ENCODE data around the gene TRPM8.

The TRPM8 gene

DNA sequence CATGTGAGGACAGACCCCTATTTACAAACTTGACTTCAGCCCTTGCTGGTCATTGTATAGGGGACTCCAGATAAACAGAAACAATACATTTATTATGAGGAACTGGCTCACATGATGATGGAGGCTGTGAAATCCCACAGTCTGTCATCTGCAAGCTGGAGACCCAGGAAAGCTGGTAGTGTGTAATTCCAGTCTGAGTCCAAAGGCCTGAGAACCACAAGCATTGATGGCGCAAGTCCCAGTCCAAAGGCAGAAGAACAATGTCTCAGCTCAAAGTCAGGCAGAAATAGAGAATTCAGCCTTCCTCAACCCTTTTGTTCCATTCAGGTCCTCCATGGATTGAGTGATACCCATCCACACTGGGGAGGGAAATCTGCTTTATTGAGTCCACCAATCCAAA, 105.3 kb downstream of the TRPM8 start:
- DNase-seq (ENCODE audit: low read depth) = no peak
- H3K4me3 ChIP-seq (ENCODE audit: low read depth, low read length) = no peak overlapping the region
- TF ChIP-seq, protein P1, sequence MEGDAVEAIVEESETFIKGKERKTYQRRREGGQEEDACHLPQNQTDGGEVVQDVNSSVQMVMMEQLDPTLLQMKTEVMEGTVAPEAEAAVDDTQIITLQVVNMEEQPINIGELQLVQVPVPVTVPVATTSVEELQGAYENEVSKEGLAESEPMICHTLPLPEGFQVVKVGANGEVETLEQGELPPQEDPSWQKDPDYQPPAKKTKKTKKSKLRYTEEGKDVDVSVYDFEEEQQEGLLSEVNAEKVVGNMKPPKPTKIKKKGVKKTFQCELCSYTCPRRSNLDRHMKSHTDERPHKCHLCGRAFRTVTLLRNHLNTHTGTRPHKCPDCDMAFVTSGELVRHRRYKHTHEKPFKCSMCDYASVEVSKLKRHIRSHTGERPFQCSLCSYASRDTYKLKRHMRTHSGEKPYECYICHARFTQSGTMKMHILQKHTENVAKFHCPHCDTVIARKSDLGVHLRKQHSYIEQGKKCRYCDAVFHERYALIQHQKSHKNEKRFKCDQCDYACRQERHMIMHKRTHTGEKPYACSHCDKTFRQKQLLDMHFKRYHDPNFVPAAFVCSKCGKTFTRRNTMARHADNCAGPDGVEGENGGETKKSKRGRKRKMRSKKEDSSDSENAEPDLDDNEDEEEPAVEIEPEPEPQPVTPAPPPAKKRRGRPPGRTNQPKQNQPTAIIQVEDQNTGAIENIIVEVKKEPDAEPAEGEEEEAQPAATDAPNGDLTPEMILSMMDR (IDR thresholded peaks at IDR 0.05; ENCODE audit: control insufficient read depth, extremely low read depth, insufficient read depth) = no peak

DNA sequence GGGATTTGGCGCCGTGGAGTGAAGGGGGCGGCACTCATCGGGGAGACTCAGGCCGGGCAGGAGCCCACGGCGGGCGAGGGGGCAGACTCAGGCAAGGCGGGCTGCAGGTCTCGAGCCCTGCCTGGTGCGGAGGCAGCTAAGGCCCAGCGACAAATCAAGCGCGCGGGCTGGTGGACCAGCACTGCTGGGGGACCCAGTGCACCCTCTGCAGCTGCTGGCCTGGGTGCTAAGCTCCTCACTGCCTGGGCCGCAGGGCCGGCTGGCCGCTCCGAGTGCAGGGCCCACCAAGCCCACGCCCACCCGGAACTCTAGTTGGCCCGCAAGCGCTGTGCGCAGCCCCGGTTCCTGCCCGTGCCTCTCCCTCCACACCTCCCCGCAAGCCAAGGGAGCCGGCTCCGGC, 107.1 kb downstream of the TRPM8 start:
- no peak overlapping the region for H3K4me3 ChIP-seq (ENCODE audit: low read depth, low read length)
- TF ChIP-seq, protein P1 (IDR thresholded peaks at IDR 0.05; ENCODE audit: control insufficient read depth, extremely low read depth, insufficient read depth) = no peak
- DNase-seq (ENCODE audit: low read depth) = no peak

DNA sequence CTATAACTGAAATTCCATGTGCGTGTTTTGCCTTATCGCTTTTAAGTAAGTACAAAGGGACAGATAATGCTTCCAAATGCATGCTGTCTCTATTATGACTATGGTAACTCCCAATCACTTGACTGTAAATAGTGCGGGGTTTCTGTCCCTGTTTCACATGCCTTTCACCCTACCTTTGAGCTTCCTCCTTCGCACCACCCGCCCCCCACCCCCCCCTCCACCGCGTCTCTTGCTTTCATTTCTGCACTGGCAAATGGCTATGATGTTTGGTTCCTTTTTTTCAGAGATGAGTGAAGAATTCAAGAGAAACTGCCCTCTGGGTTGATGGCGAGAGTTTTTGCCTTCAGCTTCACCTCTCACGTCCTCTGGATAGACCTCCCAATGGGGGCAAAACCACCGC, 108.3 kb downstream of the TRPM8 start:
- no peak overlapping the region for H3K4me3 ChIP-seq (ENCODE audit: low read depth, low read length)
- TF ChIP-seq, protein P1 (IDR thresholded peaks at IDR 0.05; ENCODE audit: control insufficient read depth, extremely low read depth, insufficient read depth) = no peak
- no peak for DNase-seq (ENCODE audit: low read depth)

DNA sequence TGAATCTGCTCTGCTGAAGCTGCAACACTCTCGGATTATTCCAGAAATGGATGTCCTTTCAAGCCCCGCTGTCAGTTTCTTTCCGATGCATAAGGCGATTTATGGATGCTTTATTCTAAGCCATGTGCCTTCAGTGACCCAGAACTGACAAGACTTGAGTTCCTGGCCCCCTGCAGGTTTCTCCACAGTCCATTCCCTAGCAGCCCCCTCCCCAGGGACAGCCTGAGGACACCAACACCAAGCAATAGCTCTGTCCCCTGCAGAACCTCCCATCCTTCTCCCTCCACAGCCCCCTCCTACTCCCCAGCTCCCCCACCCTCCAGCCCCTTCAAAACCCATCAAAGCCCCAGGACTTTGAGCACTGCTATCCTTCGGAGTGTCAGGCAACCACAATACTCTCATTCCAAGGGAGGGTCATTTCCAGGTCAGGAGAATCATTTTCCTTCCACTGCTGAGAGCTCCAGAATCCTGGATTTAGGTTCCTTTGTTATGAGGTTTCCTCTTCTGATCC, 108.8 kb downstream of the TRPM8 start:
- no peak overlapping the region for H3K4me3 ChIP-seq (ENCODE audit: low read depth, low read length)
- TF ChIP-seq, protein P1 (IDR thresholded peaks at IDR 0.05; ENCODE audit: control insufficient read depth, extremely low read depth, insufficient read depth) = no peak
- no peak for DNase-seq (ENCODE audit: low read depth)

DNA sequence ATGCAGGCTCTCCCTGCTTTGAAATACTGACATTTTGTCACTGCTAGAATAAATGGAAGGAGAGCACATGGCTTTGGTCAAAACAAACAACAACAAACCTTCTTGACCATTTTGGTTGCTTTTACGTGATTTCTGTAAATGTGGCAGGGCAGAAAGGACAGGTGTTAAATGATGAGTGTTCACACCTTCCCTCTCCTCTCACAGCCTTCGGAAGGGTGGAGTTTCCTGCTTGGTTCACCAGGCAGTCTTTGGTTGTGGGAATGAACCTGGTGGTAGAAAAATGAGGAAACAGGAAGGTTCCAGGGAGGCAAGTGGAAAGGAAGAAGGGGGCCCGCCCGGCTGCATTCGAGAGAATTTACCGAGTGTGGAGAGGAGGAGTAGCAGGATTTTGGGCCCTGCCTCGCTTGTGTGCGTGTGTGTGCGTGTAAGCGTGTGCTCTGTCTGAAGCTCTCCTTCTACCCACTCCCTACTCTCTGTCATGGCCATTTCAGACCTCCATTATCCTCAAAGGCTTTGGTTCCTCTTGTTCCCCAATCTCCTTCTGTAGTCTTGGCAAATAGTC, 109.6 kb downstream of the TRPM8 start:
- DNase-seq (ENCODE audit: low read depth) = no peak
- TF ChIP-seq, protein P1 (IDR thresholded peaks at IDR 0.05; ENCODE audit: control insufficient read depth, extremely low read depth, insufficient read depth) = no peak
- H3K4me3 ChIP-seq (ENCODE audit: low read depth, low read length) = no peak overlapping the region

DNA sequence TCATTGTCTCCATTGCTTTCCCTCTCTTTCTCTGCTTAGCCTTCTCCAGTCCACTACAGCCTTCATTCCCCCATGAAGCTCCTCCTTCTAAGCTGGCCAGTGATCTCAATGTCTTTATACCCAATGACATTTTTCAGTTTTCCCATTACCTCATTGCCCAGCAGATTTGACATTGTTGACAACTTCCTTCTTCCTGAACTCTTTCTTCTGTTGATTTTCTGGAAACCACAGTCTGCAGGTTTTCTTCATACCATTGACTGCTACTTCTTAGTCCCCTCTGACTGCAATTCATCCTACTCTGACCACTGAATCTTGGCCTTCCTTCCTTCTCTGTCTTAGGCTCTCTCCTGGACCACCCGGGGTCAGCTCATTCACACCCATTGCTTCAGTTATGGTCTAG, 110.5 kb downstream of the TRPM8 start:
- TF ChIP-seq, protein P1 (IDR thresholded peaks at IDR 0.05; ENCODE audit: control insufficient read depth, extremely low read depth, insufficient read depth) = no peak
- no peak overlapping the region for H3K4me3 ChIP-seq (ENCODE audit: low read depth, low read length)
- DNase-seq (ENCODE audit: low read depth) = no peak

DNA sequence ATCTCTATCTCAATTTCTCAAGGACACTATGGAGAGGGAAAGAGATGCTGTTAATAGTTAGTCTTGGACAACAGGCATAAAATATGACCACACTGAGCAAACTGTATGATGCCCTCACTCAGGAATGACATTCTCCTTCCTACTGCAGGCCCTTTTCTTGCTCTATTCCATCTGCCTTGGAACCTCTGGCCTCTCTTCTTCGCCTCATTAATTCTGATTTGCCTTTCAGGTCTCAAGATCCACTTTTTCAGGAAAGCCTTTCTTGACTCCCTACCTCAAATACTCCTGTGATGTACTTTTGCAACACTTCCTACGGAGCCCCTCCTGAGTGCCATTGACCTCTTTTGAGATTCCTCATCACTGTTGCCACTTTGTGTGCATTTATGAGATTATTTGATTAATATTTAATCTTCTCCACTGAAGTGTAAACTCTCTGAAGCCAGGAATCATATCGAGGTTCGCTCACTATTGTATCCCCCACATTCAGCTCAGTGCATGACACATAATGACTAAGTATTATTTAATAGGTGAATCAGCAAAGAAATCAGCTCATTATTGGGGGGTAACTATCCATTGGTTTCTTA, 112.1 kb downstream of the TRPM8 start:
- DNase-seq (ENCODE audit: low read depth) = no peak
- TF ChIP-seq, protein P1 (IDR thresholded peaks at IDR 0.05; ENCODE audit: control insufficient read depth, extremely low read depth, insufficient read depth) = no peak
- H3K4me3 ChIP-seq (ENCODE audit: low read depth, low read length) = no peak overlapping the region

All from LNCaP clone FGC (cell line).